ENCODE results near the gene GC.

Gene GC

DNA sequence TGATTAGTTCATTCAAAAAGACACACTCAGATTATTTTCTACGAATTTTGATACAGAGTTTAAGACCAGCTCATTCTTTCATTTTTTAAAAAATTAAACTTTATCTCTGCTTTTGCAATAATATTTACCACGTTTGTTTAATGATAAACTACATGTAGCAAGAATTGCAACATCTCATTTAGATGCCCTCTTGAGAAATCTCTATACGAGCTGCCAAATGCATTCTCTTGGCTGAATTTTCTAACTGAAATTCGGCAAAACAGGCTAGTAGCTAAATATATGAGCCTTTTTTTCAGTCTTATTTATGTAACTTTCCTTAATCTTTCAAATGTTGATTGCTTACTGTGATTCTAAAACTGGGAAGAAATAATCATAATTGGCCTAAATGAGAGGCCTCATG, 2.1 kb upstream of the GC start:
- no peaks in the 10 kb centered on the region for H3K9me3 ChIP-seq (ENCODE audit: control insufficient read depth, insufficient read depth, low read length)
- H3K9me2 ChIP-seq (replicated peaks; ENCODE audit: control insufficient read depth, low read length): no peaks in the 10 kb centered on the region
- H3K36me3 ChIP-seq (ENCODE audit: control insufficient read depth, low read length): no peaks in the 10 kb centered on the region
- H3K27ac ChIP-seq (ENCODE audit: low read depth, low read length): no peak overlapping the region
- no peaks in the 10 kb centered on the region for H3K79me2 ChIP-seq (ENCODE audit: control insufficient read depth, low read length)
- no peak overlapping the region for H3K4me3 ChIP-seq (ENCODE audit: low read length)
- H4K20me1 ChIP-seq (ENCODE audit: control insufficient read depth, insufficient read depth, low read depth, low read length): no peaks in the 10 kb centered on the region
- no peak overlapping the region for H3K4me2 ChIP-seq (ENCODE audit: low read length)
- no peaks in the 10 kb centered on the region for H3K27me3 ChIP-seq (ENCODE audit: control insufficient read depth, low read length)
- H3K4me1 ChIP-seq (ENCODE audit: control insufficient read depth, low read length): no peaks in the 10 kb centered on the region
- TF ChIP-seq, protein P1, sequence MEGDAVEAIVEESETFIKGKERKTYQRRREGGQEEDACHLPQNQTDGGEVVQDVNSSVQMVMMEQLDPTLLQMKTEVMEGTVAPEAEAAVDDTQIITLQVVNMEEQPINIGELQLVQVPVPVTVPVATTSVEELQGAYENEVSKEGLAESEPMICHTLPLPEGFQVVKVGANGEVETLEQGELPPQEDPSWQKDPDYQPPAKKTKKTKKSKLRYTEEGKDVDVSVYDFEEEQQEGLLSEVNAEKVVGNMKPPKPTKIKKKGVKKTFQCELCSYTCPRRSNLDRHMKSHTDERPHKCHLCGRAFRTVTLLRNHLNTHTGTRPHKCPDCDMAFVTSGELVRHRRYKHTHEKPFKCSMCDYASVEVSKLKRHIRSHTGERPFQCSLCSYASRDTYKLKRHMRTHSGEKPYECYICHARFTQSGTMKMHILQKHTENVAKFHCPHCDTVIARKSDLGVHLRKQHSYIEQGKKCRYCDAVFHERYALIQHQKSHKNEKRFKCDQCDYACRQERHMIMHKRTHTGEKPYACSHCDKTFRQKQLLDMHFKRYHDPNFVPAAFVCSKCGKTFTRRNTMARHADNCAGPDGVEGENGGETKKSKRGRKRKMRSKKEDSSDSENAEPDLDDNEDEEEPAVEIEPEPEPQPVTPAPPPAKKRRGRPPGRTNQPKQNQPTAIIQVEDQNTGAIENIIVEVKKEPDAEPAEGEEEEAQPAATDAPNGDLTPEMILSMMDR (IDR thresholded peaks at IDR 0.05; ENCODE audit: low read depth, low read length, poor library complexity, severe bottlenecking): no peak
- no peak for TF ChIP-seq EZH2phosphoT487 (IDR thresholded peaks at IDR 0.05; ENCODE audit: borderline replicate concordance, low read length)
- no peaks in the 10 kb centered on the region for H3F3A ChIP-seq (ENCODE audit: control insufficient read depth, insufficient read depth)

DNA sequence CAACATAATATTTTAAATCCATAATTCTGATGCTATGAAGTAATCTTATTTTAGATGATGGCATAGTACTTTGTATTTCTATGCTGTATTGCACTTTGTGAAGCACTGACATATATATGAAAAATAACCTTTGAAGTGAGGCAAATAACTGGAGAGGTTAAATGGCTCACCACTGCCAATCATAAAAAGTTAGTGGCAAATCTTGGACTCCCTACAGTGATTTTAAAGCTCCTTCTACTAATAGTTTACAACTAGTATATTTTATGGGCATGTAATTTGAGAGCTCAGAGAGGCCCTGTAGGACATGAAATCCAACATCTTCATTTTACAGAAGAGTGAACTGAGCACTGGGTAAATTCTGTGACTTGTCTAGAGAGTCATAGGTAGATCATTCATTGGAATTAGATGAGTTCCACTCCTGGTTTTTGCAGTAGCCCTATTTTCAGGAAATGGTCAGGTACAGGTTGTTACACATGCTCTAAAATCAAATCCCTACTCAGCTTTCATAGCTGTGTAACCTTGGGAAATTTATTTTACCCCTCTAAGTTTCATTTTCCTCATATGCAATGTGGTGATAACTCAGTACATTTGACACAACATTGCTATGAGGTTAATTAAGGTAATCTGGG, 804 bp upstream of the GC start:
- H3K79me2 ChIP-seq (ENCODE audit: control insufficient read depth, low read length): no peaks in the 10 kb centered on the region
- H3K4me2 ChIP-seq (ENCODE audit: low read length): no peak overlapping the region
- H3K9me3 ChIP-seq (ENCODE audit: control insufficient read depth, insufficient read depth, low read length): no peaks in the 10 kb centered on the region
- no peaks in the 10 kb centered on the region for H3K27me3 ChIP-seq (ENCODE audit: control insufficient read depth, low read length)
- no peak overlapping the region for H3K27ac ChIP-seq (ENCODE audit: low read depth, low read length)
- no peaks in the 10 kb centered on the region for H3K9me2 ChIP-seq (replicated peaks; ENCODE audit: control insufficient read depth, low read length)
- no peaks in the 10 kb centered on the region for H3F3A ChIP-seq (ENCODE audit: control insufficient read depth, insufficient read depth)
- no peaks in the 10 kb centered on the region for H3K36me3 ChIP-seq (ENCODE audit: control insufficient read depth, low read length)
- H3K4me3 ChIP-seq (ENCODE audit: low read length): no peak overlapping the region
- H3K4me1 ChIP-seq (ENCODE audit: control insufficient read depth, low read length): no peaks in the 10 kb centered on the region
- H4K20me1 ChIP-seq (ENCODE audit: control insufficient read depth, insufficient read depth, low read depth, low read length): no peaks in the 10 kb centered on the region
- no peak for TF ChIP-seq EZH2phosphoT487 (IDR thresholded peaks at IDR 0.05; ENCODE audit: borderline replicate concordance, low read length)
- TF ChIP-seq, protein P1 (IDR thresholded peaks at IDR 0.05; ENCODE audit: low read depth, low read length, poor library complexity, severe bottlenecking): no peak

DNA sequence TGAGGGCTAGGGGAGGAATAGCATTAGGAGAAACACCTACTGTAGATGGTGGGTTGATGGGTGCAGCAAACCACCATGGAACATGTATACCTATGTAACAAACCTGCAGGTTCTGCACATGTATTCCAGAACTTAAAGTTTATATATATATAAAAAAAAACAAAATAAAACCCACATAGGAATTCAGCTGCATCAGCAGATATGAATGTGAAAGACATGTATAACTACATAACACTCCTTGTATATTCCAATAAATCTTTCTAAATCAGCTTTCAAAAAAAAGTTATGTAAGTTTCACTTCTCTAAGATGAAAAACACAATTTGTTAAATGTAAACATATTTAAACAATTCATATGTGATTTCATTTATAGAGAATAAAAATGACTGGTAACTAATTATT, 6.0 kb downstream of the GC start:
- Histone ChIP-seq H3K36me3 (ENCODE audit: control insufficient read depth, low read length) (no peaks in the 10 kb centered on the region), H3K9me2 (replicated peaks; ENCODE audit: control insufficient read depth, low read length) (no peaks in the 10 kb centered on the region)

More for the DNA sequence above, 6.0 kb downstream of the GC start:
- Histone ChIP-seq H3K27me3 (ENCODE audit: control insufficient read depth, low read length) (no peaks in the 10 kb centered on the region), H3K79me2 (ENCODE audit: control insufficient read depth, low read length) (no peaks in the 10 kb centered on the region), H3K27ac (ENCODE audit: low read depth, low read length) (no peak overlapping the region), H3K4me2 (ENCODE audit: low read length) (no peak overlapping the region), H3K4me1 (ENCODE audit: control insufficient read depth, low read length) (no peaks in the 10 kb centered on the region), H4K20me1 (ENCODE audit: control insufficient read depth, insufficient read depth, low read depth, low read length) (no peaks in the 10 kb centered on the region), H3F3A (ENCODE audit: control insufficient read depth, insufficient read depth) (no peaks in the 10 kb centered on the region), H3K4me3 (ENCODE audit: low read length) (no peak overlapping the region), H3K9me3 (ENCODE audit: control insufficient read depth, insufficient read depth, low read length) (no peaks in the 10 kb centered on the region)
- TF ChIP-seq EZH2phosphoT487 (IDR thresholded peaks at IDR 0.05; ENCODE audit: borderline replicate concordance, low read length): no peak
- TF ChIP-seq, protein P1 (IDR thresholded peaks at IDR 0.05; ENCODE audit: low read depth, low read length, poor library complexity, severe bottlenecking): no peak

All from DOHH2 (cell line).